Upper lobe of right lung (tissue), 1 donor: ENCODE results near the gene CCDC8. TPM values are rescaled to one million over a fixed set of nuclear protein-coding genes. Genes with fewer than 3 reads are reported as not detected.
"Not testable (repeated sequence)": the region's sequence is repeated elsewhere in the genome, so short reads cannot be mapped to it uniquely, and the experiment has no call there.

ENCODE experiments used
- ATAC-seq: fragments of 200-7000 bp; cut with Tn5 transposase; one replicate; pipeline ENCODE4 v1.9.1; 2020; ENCODE audit warnings: mild to moderate bottlenecking, moderate library complexity
- DNase-seq: peaks from one replicate; pipeline ENCODE4 v3.0.0-alpha.2; 2020
- H3K27ac ChIP-seq: fragments of 200-600 bp; one replicate; pipeline ENCODE4 v1.8.0; 2022
- H3K27me3 ChIP-seq: fragments of 200-600 bp; one replicate; pipeline ENCODE4 v1.8.0; 2022; ENCODE audit warnings: mild to moderate bottlenecking
- H3K36me3 ChIP-seq: fragments of 200-600 bp; one replicate; pipeline ENCODE4 v1.8.0; 2022
- H3K4me1 ChIP-seq: fragments of 200-600 bp; one replicate; pipeline ENCODE4 v1.8.0; 2022
- H3K4me3 ChIP-seq: fragments of 200-600 bp; one replicate; pipeline ENCODE4 v1.8.0; 2022; ENCODE audit warnings: mild to moderate bottlenecking
- H3K9me3 ChIP-seq: fragments of 200-600 bp; one replicate; pipeline ENCODE4 v1.8.0; 2022
- intact Hi-C: fragments of 100-400 bp; cut with DNase I; formaldehyde crosslinking; loops from one replicate; pipeline ENCODE4 v1.11.0; 2022
- total RNA-seq: library from RNA; stranded (reverse); fragmentation: NEBNext Ultra II Directional; extraction: Animal tissue kit (Norgen Biotek cat#: 25700); gene quantifications from one replicate; pipeline ENCODE4 v1.2.1, GENCODE V29; 2021
- TF ChIP-seq, protein P1 (sequence below): fragments of 200-600 bp; IDR thresholded peaks from one replicate; pipeline ENCODE4 v1.8.0; 2022; ENCODE audit warnings: antibody characterized with exemption
- donor health status: DM: no; HTN: yes; CAD: no; lungs with severe emphysema.

CCDC8 gene
- total RNA-seq, 1 donor from 2014 or later, result 8.9 TPM

GRCh38 chr19:46422344-46422743 is 9.0 kb upstream of the CCDC8 start:
- H3K4me1 ChIP-seq, result peaks cover 7% of the 10 kb centered on the region
- H3K27me3 ChIP-seq, result peaks cover 15% of the 10 kb centered on the region
- no peak overlapping the region for H3K27ac ChIP-seq
- H3K9me3 ChIP-seq, result no peaks in the 10 kb centered on the region
- no peak overlapping the region for H3K4me3 ChIP-seq
- ATAC-seq (no peak), DNase-seq (no peak)
- no peaks in the 10 kb centered on the region for H3K36me3 ChIP-seq
- intact Hi-C loops, result no loop called here
- TF ChIP-seq, protein P1, sequence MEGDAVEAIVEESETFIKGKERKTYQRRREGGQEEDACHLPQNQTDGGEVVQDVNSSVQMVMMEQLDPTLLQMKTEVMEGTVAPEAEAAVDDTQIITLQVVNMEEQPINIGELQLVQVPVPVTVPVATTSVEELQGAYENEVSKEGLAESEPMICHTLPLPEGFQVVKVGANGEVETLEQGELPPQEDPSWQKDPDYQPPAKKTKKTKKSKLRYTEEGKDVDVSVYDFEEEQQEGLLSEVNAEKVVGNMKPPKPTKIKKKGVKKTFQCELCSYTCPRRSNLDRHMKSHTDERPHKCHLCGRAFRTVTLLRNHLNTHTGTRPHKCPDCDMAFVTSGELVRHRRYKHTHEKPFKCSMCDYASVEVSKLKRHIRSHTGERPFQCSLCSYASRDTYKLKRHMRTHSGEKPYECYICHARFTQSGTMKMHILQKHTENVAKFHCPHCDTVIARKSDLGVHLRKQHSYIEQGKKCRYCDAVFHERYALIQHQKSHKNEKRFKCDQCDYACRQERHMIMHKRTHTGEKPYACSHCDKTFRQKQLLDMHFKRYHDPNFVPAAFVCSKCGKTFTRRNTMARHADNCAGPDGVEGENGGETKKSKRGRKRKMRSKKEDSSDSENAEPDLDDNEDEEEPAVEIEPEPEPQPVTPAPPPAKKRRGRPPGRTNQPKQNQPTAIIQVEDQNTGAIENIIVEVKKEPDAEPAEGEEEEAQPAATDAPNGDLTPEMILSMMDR, result no peak

- intact Hi-C loops, result no loop called here
- Histone ChIP-seq H3K36me3 (no peaks in the 10 kb centered on the region), H3K9me3 (no peaks in the 10 kb centered on the region), H3K4me1 (peaks cover 6% of the 10 kb centered on the region), H3K27me3 (peaks cover 21% of the 10 kb centered on the region), H3K4me3 (no peak overlapping the region), H3K27ac (no peak overlapping the region)
- DNase-seq, result no peak
- ATAC-seq, result no peak
- TF ChIP-seq, protein P1, result no peak
These were observed 6.7 kb upstream of the CCDC8 start for GRCh38 chr19:46420056-46420455.

GRCh38 chr19:46415804-46416709 is 2.7 kb upstream of the CCDC8 start:
- H3K4me1 ChIP-seq, intact Hi-C loops, H3K27ac ChIP-seq, H3K36me3 ChIP-seq, H3K9me3 ChIP-seq: not testable (repeated sequence)
- peak; percentile 92 for DNase-seq
- peak; percentile 71 for ATAC-seq
- peaks cover 58% of the 10 kb centered on the region for H3K27me3 ChIP-seq
- H3K4me3 ChIP-seq, result peak overlapping the region; percentile 33

DNA sequence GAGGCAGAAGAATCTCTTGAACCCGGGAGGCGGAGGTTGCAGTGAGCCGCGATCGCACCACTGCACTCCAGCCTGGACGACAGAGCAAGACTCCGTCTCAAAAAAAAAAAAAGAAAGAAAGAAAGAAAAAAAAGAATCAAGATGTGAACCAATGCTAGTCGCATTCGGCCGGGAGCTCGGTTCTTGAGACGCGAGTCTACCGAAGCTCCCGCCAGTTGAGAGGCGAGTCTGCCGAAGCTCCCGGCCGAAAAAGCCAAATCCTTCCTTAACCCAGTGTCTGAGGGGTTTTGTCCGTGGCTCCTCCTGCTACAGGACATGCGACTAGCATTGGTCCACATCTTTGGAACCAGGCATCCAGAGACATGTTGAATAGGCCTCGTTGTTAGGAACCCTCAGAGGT is 1.5 kb upstream of the CCDC8 start:
- H3K4me3 ChIP-seq, H3K36me3 ChIP-seq, H3K9me3 ChIP-seq, H3K27ac ChIP-seq, H3K4me1 ChIP-seq, intact Hi-C loops, ATAC-seq, DNase-seq: not testable (repeated sequence)
- H3K27me3 ChIP-seq, result peaks cover 63% of the 10 kb centered on the region

GRCh38 chr19:46412650-46413261 is 608 bp downstream of the CCDC8 start:
- Histone ChIP-seq H3K27ac (peak overlapping the region; percentile 68), H3K36me3 (no peaks in the 10 kb centered on the region), H3K27me3 (peaks cover 67% of the 10 kb centered on the region), H3K9me3 (no peaks in the 10 kb centered on the region), H3K4me3 (peak overlapping the region; percentile 56), H3K4me1 (peaks cover 15% of the 10 kb centered on the region)
- TF ChIP-seq, protein P1, result no peak
- no peak for ATAC-seq
- intact Hi-C loops, result no loop called here
- no peak for DNase-seq

DNA sequence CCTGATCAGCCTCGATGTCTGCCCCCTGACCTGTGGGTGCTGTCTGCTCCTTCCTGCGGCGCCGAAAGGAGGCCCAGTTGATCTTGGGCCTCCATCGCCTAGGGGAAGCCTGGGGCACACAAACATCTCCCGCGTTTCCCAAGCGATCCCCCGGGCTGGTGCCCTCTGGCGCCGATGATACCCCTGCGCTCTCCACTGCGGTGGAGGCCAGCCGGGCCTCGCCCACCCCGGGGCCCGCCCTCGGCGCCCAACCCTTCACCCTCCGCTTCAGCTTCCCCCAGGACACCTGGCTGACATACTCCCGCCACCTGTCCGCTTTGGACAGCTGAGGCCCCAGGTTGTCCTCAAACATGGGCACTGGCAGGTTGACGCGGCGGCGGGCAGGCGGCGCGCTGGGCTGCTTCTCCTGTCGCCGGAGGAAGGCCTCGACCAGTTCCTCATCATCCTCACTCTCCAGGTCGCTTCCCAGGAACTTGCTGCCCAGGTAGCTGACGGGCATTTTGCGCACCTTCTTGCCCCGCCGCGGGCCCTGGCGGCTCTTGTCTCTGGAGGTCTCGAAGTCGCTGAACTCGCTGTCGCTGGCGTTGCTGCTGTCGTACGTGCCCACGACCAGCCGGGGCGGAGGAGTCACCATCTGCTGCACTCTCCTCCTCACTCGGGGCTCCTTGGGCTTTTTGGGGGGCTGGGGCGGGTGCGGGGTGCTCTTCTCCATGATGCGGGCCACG is 1.3 kb downstream of the CCDC8 start:
- H3K4me3 ChIP-seq, result peak overlapping the region; percentile 56
- H3K36me3 ChIP-seq, result no peaks in the 10 kb centered on the region
- intact Hi-C loops, result no loop called here
- no peak for DNase-seq
- H3K27me3 ChIP-seq, result peaks cover 66% of the 10 kb centered on the region
- no peaks in the 10 kb centered on the region for H3K9me3 ChIP-seq
- peaks cover 15% of the 10 kb centered on the region for H3K4me1 ChIP-seq
- ATAC-seq, result no peak
- no peak overlapping the region for H3K27ac ChIP-seq
- TF ChIP-seq, protein P1, result no peak
